ENCODE measurements around the gene MSX2. TPM values are rescaled to one million over a fixed set of nuclear protein-coding genes. Genes with fewer than 3 reads are reported as not detected.

The MSX2 gene
- total and polyA plus RNA-seq, 2 of the 8 experiments (the other 6 are each of a cell fraction or from before 2014, with no cell fraction given) = 0.24 to 0.47 TPM

DNA sequence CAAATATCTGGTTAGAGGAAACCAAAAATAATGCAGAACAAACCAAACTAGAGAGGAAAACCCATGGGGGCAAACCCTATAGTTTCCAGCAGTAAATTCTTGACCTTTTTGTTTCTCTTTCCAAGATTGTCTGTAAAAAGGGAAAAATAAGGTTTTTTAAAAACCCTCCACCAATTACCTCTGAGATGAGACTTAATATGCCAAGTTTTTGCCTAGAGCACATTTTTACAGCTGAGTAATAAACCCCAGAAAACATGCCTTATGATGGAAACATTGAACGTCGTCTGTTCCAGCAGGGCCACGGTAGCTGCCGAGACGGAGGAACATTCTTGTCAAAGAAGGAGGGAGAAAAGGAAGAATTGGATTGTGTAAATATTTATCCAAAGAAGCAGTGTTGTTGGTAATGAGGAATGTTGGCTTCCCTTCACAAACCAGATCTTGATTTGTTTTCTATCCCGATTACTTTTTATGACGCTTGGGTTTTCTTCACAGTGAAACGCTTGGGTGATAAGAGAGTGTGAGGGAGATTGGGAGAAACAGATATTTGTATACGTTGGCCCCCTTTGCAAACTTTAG, 17.3 kb upstream of the MSX2 start:
- POLR2A ChIA-PET (ENCODE audit: partially characterized antibody) = no interaction called here
- no peak overlapping the region for H3K18ac ChIP-seq (ENCODE audit: extremely low read depth, low read length)
- TF ChIP-seq, protein P1, sequence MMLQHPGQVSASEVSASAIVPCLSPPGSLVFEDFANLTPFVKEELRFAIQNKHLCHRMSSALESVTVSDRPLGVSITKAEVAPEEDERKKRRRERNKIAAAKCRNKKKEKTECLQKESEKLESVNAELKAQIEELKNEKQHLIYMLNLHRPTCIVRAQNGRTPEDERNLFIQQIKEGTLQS (IDR thresholded peaks at IDR 0.05; ENCODE audit: insufficient read depth, low read depth, low read length) = no peak
- TF ChIP-seq ZNF274 (IDR thresholded peaks at IDR 0.05; ENCODE audit: borderline replicate concordance, extremely low read depth, low read length) (no peak), YY1 (IDR thresholded peaks at IDR 0.05; ENCODE audit: low read depth, low read length) (no peak), BACH1 (IDR thresholded peaks at IDR 0.05; ENCODE audit: low read length) (no peak), CBX8 (IDR thresholded peaks at IDR 0.05; ENCODE audit: borderline replicate concordance, low read depth, low read length) (no peak), SP1 (IDR thresholded peaks at IDR 0.05; ENCODE audit: low read depth, low read length) (no peak), EZH2 (IDR thresholded peaks at IDR 0.05; ENCODE audit: low read depth, low read length, severe bottlenecking) (no peak), RFX5 (IDR thresholded peaks at IDR 0.05; ENCODE audit: borderline replicate concordance, low read depth, low read length) (no peak)

More for the DNA sequence above, 17.3 kb upstream of the MSX2 start:
- FAIRE-seq (no peak), DNase-seq (ENCODE audit: low read depth in 1 of 2, low spot score in 2 of 2) (no peak)
- H2BK5ac ChIP-seq (ENCODE audit: low read depth, low read length) = no peak overlapping the region
- no peaks in the 10 kb centered on the region for H3K79me1 ChIP-seq (ENCODE audit: low read depth, low read length)
- H2BK20ac ChIP-seq (ENCODE audit: low read length) = no peak overlapping the region
- H3K4me3 ChIP-seq (ENCODE audit: extremely low read depth in 1 of 4, insufficient read depth in 2 of 4, low read depth in 3 of 4, low read length in 4 of 4) = no peak overlapping the region
- H2BK120ac ChIP-seq (replicated peaks; ENCODE audit: low read depth, low read length) = no peak overlapping the region
- no peak overlapping the region for H3K9ac ChIP-seq (replicated peaks in 1 of 4; ENCODE audit: extremely low read depth in 1 of 4, low read depth in 3 of 4, low read length in 3 of 4)
- H4K5ac ChIP-seq (ENCODE audit: insufficient read length, low read depth, low read length) = no peak overlapping the region
- 77% methylated on average over 9 of the region's 9 CpGs; no CpG with 5 or more reads in 1 of the 2 experiments for WGBS, 2 experiments (ENCODE audit: extremely low coverage in 1 of 2, insufficient coverage in 1 of 2, insufficient read length in 1 of 2, insufficient replicate concordance in 2 of 2, low coverage in 1 of 2, low lambda C conversion rate in 2 of 2, missing lambda C conversion rate in 1 of 2)
- H2BK12ac ChIP-seq (ENCODE audit: low read depth, low read length) = no peak overlapping the region
- no peaks in the 10 kb centered on the region for H4K20me1 ChIP-seq (replicated peaks in 1 of 2; ENCODE audit: control insufficient read depth in 1 of 2, insufficient read depth in 2 of 2, low read length in 2 of 2)
- CTCF ChIA-PET (ENCODE audit: partially characterized antibody) = interaction anchor here (0.8 kb wide), 1 partner anchor 9 kb away, joined by 3 read pairs; no protein-coding TSS in a partner anchor
- H4K8ac ChIP-seq (ENCODE audit: extremely low read depth, insufficient read depth, low read length) = no peak overlapping the region
- H2BK15ac ChIP-seq (ENCODE audit: low read length) = no peak overlapping the region
- H3K23ac ChIP-seq (ENCODE audit: insufficient read length) = no peak overlapping the region
- H3K36me3 ChIP-seq (ENCODE audit: control insufficient read depth in 2 of 4, insufficient read depth in 4 of 4, low read length in 3 of 4) = no peaks in the 10 kb centered on the region
- H3K79me2 ChIP-seq (ENCODE audit: control insufficient read depth in 1 of 2, insufficient read depth in 2 of 2, low read length in 2 of 2) = no peaks in the 10 kb centered on the region
- no peak overlapping the region for H3K14ac ChIP-seq (ENCODE audit: insufficient read length)
- no peak overlapping the region for H4K91ac ChIP-seq (replicated peaks; ENCODE audit: insufficient read length, low read length)
- H3K4me2 ChIP-seq (ENCODE audit: insufficient read depth in 1 of 2, low read depth in 2 of 2, low read length in 2 of 2) = no peak overlapping the region
- H3K4me1 ChIP-seq (replicated peaks in 1 of 4; ENCODE audit: control insufficient read depth in 3 of 4, insufficient read depth in 4 of 4, low read length in 3 of 4) = no peaks in the 10 kb centered on the region
- H2AK5ac ChIP-seq (ENCODE audit: low read depth, low read length) = no peak overlapping the region
- H3K23me2 ChIP-seq (ENCODE audit: low read depth, low read length) = no peaks in the 10 kb centered on the region
- H2AFZ ChIP-seq (ENCODE audit: low read length) = no peak overlapping the region
- H3K4ac ChIP-seq (replicated peaks; ENCODE audit: insufficient read length, low read depth, low read length) = no peak overlapping the region
- no peak overlapping the region for H3K27ac ChIP-seq (ENCODE audit: low read depth, low read length)
- no peaks in the 10 kb centered on the region for H3K9me3 ChIP-seq (ENCODE audit: insufficient read depth in 2 of 2, low read depth in 1 of 2, low read length in 1 of 2)
- H3K56ac ChIP-seq (replicated peaks; ENCODE audit: insufficient read length, low read depth, low read length) = no peak overlapping the region
- H3K27me3 ChIP-seq (replicated peaks in 1 of 4; ENCODE audit: control insufficient read depth in 3 of 4, extremely low read depth in 1 of 4, insufficient read depth in 3 of 4, low read length in 3 of 4) = no peaks in the 10 kb centered on the region
